Glomerular visceral epithelial cell (primary cell): ENCODE data around the gene AOAH.
"Not testable (repeated sequence)": the region's sequence is repeated elsewhere in the genome, so short reads cannot be mapped to it uniquely, and the experiment has no call there.

Source experiments
- DNase-seq: peaks from one replicate; pipeline ENCODE4 v3.0.0-alpha.2; 2016; ENCODE audit errors: extremely low spot score

AOAH gene

GRCh38 chr7:36657036-36657660 is 67.1 kb downstream of the AOAH start:
- no peak for DNase-seq

GRCh38 chr7:36654436-36654835 is 69.9 kb downstream of the AOAH start:
- DNase-seq = no peak

GRCh38 chr7:36653663-36654355 is 70.5 kb downstream of the AOAH start:
- no peak for DNase-seq

- DNase-seq = peak; percentile 41
Measured at GRCh38 chr7:36653008-36653662, 71.2 kb downstream of the AOAH start.

GRCh38 chr7:36652431-36652830 is 71.9 kb downstream of the AOAH start:
- DNase-seq = no peak

GRCh38 chr7:36651404-36651803 is 72.9 kb downstream of the AOAH start:
- DNase-seq = peak; percentile 39

GRCh38 chr7:36650766-36651312 is 73.5 kb downstream of the AOAH start:
- no peak for DNase-seq

- no peak for DNase-seq
Measured at GRCh38 chr7:36650320-36650719, 74.0 kb downstream of the AOAH start.

- DNase-seq = not testable (repeated sequence)
Measured at GRCh38 chr7:36649319-36649718, 75.0 kb downstream of the AOAH start.

- DNase-seq = no peak
Measured at GRCh38 chr7:36648441-36648840, 75.9 kb downstream of the AOAH start.

- DNase-seq = no peak
Measured at GRCh38 chr7:36644625-36645422, 79.5 kb downstream of the AOAH start.

- no peak for DNase-seq
Measured at GRCh38 chr7:36642414-36642813, 81.9 kb downstream of the AOAH start.

GRCh38 chr7:36642010-36642409 is 82.3 kb downstream of the AOAH start:
- DNase-seq = no peak

- DNase-seq = no peak
Measured at GRCh38 chr7:36640682-36641081, 83.6 kb downstream of the AOAH start.

GRCh38 chr7:36639826-36640225 is 84.5 kb downstream of the AOAH start:
- no peak for DNase-seq

- no peak for DNase-seq
Measured at GRCh38 chr7:36638586-36639263, 85.6 kb downstream of the AOAH start.

- DNase-seq = no peak
Measured at GRCh38 chr7:36638140-36638539, 86.2 kb downstream of the AOAH start.

- no peak for DNase-seq
Measured at GRCh38 chr7:36637417-36637816, 86.9 kb downstream of the AOAH start.

- DNase-seq = no peak
Measured at GRCh38 chr7:36636126-36636525, 88.2 kb downstream of the AOAH start.

- DNase-seq = no peak
Measured at GRCh38 chr7:36635091-36635490, 89.2 kb downstream of the AOAH start.

- DNase-seq = peak; percentile 74
Measured at GRCh38 chr7:36633377-36633776, 90.9 kb downstream of the AOAH start.
